HG03575 (cell line): ENCODE results near the gene ENG.

Experiments used
- ATAC-seq: cut with Tn5 transposase; IDR thresholded peaks from one replicate; pipeline ENCODE4 v1.9.1; 2021; ENCODE audit not compliant: unreplicated experiment, insufficient number of reproducible peaks, low FRiP score; ENCODE audit errors: extremely low read depth

The ENG gene

DNA sequence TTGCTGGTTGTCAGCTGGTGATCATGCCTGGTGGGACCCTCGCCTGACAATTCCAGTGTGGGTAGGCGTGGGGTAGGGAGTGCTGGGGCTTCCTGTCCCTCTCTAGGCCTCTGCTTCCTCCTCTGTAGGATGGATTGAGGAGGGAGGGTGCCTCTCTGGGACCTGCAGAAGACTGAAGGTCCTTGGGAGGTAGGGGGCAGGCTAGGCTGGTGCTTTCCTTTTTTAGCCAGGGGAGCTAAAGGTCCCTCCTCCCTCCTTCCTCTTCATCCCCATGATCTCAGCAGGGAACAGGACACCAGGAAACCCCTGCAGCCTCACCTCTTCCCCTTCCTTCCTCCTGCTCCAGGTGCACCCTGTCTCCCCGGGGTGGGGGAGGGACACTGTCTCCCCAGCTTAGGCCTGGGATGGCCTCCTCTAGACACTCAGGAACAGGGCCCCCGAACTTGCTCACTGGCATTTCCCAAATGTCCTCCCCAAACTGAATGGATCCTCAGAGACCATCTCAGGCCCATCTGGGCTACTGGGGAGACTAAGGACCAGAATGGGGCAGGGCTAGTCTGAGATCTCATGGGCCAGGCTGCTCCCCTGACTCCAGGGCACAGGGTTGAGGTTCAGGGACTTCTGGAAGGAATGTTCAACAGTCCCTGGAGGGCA lies 84.4 kb downstream of the ENG start:
- no peak for ATAC-seq

DNA sequence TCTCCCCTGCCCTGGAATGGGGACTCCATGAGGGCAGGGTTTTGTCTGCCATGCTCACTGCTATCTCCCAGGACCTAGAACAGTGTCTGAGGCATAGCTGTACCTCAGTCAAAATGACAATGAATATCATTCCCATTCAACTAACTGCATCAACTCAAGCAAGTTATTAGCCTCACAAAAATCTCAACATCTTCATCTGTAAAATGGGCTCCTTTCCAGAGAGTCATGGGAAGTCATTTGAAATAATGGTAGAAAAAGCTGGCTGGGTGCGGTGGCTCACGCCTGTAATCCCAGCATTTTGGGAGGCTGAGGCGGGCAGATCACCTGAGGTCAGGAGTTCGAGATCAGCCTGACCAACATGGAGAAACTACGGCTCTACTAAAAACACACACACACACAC lies 85.4 kb downstream of the ENG start:
- ATAC-seq = no peak

DNA sequence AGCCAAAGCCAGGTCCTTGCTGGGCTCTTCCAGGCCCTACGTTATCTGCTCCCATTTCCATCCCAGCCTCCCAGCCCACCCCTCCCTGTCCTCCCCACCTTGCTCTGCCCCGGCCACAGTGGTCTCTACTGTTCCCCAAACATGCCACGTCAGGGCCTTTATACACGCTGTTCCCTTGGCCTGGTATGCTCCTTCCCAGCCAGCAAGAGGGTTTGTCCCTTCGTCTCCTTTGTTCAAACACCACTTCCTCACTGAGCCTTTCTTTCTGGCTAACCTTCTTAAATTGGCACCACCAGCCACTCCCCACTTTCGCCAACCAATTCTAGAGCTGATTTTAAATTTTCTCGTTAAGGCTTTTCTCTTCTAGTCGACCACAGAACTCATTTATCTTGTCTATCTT lies 85.8 kb downstream of the ENG start:
- no peak for ATAC-seq

DNA sequence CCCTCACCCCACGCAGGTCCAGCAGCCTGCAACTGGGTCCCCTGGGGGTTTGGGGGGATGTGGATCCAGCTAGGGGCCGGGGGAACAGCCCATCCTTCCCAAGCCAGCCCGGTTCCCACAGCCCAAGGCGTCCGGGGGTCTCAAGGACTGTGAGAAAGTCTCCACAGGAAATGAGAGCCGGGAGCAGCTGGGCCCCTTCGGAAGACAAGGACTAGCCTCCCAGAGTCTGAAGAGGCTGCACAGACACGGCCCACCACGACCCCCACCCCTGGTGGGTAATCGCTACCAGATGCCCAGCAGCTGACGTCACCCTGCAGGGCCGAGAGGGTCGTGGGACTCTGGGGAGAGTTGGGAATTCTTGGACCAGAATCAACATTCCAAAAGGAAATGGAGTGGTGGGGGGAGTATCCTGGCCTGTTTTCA lies 86.5 kb downstream of the ENG start:
- ATAC-seq = no peak

DNA sequence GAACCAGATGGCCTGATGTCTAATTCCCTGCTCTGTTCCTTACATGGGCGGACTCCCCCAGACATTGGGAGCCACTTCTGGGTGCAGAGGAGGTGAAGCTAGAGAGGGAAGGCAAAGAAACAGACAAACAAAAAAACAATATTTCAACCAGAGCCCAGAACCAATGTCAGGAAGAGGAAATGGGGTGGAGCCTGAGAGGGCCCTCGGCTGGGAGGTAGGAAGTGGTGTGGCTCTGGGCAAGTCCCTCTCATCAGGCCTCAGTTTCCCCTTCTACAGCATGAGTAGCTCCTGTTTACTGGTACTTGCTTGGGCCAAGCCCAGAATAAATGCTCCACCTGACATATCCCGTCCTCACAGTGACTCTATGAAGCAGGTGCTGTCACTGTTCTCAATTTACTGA lies 87.0 kb downstream of the ENG start:
- no peak for ATAC-seq

DNA sequence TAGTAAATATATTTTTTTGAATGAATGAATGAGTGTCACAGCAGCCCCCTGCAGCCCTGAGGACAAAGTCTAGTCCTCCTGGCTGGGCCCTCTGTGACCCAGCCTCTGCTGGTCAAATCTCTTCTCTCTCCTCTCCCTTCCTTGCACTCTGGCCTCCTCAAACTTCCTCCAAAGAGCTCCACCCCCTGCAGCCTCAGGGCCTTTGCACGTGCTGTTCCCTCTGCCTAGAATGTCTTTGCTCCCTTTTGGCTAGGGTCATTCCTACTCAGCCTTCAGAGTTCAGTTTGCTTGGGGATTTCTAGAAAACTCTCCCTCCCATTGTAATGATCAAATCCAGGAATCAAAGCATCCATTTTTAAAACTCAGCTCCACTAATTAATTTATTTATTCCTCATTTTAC lies 89.0 kb downstream of the ENG start:
- ATAC-seq = no peak
